NOMO-1 (cell line): Measurements from ENCODE around the gene PPFIA1.
"Not testable (repeated sequence)": the region's sequence is repeated elsewhere in the genome, so short reads cannot be mapped to it uniquely, and the experiment has no call there.

Experiments
- DNase-seq, 2 experiments: peaks; one replicate each; lab custom pipeline; 2025; ENCODE audit not compliant: unreplicated experiment in 2 of 2; lab: John Stamatoyannopoulos, UW

The PPFIA1 gene

GRCh38 chr11:70381872-70382861, 111.7 kb downstream of the PPFIA1 start:
- DNase-seq, result no peak

- no peak for DNase-seq
These were observed 113.4 kb downstream of the PPFIA1 start for GRCh38 chr11:70383664-70384565.

- DNase-seq, result no peak
These were observed 114.2 kb downstream of the PPFIA1 start for GRCh38 chr11:70384566-70385152.

GRCh38 chr11:70387564-70387963, 117.1 kb downstream of the PPFIA1 start:
- no peak for DNase-seq

GRCh38 chr11:70389201-70389600, 118.7 kb downstream of the PPFIA1 start:
- no peak for DNase-seq

- not testable (repeated sequence) for DNase-seq
These were observed 120.4 kb downstream of the PPFIA1 start for GRCh38 chr11:70390882-70391281.

- no peak for DNase-seq
These were observed 123.9 kb downstream of the PPFIA1 start for GRCh38 chr11:70394211-70394950.

- peak in 1 of 2 experiments; percentile 38 for DNase-seq
These were observed 127.0 kb downstream of the PPFIA1 start for GRCh38 chr11:70397336-70397982.

- peak; percentile 23 to 53 for DNase-seq
These were observed 127.7 kb downstream of the PPFIA1 start, which contains the start of gene CTTN for GRCh38 chr11:70397983-70398833. Gene CTTN, plus strand, starts transcription at chr11:70398529. Its CDS starts 8,769 bp downstream, at chr11:70407298.

GRCh38 chr11:70398834-70399680, 128.6 kb downstream of the PPFIA1 start:
- DNase-seq, result no peak

GRCh38 chr11:70399681-70400112, 129.2 kb downstream of the PPFIA1 start:
- peak in 1 of 2 experiments; percentile 14 for DNase-seq

GRCh38 chr11:70400643-70401042, 130.2 kb downstream of the PPFIA1 start:
- no peak for DNase-seq

GRCh38 chr11:70402016-70402415, 131.5 kb downstream of the PPFIA1 start:
- no peak for DNase-seq

GRCh38 chr11:70402685-70403084, 132.2 kb downstream of the PPFIA1 start:
- DNase-seq, result no peak

- no peak for DNase-seq
These were observed 133.8 kb downstream of the PPFIA1 start for GRCh38 chr11:70404244-70404643.

GRCh38 chr11:70405679-70406395, 135.3 kb downstream of the PPFIA1 start:
- no peak for DNase-seq

- no peak for DNase-seq
These were observed 136.6 kb downstream of the PPFIA1 start for GRCh38 chr11:70407121-70407520.
